GM12872 (cell line): ENCODE data around the gene ACAN.
A peak's percentile ranks its signal among the peaks of the same experiment; 100 is the strongest.

Source experiments
- TF ChIP-seq, protein P1 (sequence below): IDR thresholded peaks from 3 replicates; pipeline ENCODE4 v1.5.1; 2011; ENCODE audit warnings: low read depth, mild to moderate bottlenecking, low read length, moderate library complexity; ENCODE audit not compliant: insufficient read depth

ACAN gene

DNA sequence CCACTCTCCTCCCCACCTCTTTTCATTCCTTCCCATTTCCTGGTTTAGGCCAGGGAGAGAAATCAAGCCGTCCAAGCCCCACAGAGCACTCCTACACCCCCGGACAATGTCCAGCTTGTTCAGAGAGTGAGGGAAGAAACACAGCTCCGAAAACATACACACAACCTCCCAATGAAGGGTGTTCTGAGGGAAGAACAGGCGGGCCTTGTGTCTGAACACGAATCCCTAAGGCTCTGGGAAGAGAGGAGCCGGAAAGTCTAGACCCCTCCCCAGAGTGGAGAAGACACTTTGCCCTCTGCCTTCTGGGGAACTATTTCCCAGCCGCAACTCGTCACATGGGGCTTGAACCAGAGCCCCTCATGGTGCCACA is 30.5 kb downstream of the ACAN start:
- TF ChIP-seq, protein P1, sequence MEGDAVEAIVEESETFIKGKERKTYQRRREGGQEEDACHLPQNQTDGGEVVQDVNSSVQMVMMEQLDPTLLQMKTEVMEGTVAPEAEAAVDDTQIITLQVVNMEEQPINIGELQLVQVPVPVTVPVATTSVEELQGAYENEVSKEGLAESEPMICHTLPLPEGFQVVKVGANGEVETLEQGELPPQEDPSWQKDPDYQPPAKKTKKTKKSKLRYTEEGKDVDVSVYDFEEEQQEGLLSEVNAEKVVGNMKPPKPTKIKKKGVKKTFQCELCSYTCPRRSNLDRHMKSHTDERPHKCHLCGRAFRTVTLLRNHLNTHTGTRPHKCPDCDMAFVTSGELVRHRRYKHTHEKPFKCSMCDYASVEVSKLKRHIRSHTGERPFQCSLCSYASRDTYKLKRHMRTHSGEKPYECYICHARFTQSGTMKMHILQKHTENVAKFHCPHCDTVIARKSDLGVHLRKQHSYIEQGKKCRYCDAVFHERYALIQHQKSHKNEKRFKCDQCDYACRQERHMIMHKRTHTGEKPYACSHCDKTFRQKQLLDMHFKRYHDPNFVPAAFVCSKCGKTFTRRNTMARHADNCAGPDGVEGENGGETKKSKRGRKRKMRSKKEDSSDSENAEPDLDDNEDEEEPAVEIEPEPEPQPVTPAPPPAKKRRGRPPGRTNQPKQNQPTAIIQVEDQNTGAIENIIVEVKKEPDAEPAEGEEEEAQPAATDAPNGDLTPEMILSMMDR = no peak

DNA sequence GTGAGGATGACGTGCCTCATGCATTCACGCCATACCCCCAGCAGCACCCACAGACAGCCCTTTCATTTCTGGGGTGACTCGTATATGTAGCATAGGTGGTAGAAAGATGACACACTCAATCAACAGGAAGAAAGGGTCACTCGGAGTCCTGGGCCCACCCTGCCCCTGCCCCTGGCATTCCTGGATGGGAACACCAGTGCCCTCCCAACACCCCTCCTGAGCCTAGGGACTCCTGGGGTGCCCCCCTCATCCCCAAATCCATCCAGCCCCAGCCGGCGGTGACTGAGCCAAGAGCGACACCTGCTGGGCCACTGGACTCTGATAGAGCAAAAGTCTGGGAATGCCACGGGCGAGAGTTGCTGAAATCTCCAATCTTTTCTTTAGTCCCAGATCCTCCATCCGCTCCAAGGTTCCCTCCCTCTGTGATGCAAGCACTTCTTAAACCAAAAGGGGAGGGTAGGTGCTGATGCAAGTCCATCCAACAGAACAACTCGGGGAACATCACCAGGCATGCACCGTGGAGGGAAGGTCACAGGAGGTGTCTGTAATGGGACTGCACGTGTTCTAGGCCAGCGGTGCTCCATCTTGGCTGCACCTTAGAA is 31.1 kb downstream of the ACAN start:
- TF ChIP-seq, protein P1 = peak; percentile 62

DNA sequence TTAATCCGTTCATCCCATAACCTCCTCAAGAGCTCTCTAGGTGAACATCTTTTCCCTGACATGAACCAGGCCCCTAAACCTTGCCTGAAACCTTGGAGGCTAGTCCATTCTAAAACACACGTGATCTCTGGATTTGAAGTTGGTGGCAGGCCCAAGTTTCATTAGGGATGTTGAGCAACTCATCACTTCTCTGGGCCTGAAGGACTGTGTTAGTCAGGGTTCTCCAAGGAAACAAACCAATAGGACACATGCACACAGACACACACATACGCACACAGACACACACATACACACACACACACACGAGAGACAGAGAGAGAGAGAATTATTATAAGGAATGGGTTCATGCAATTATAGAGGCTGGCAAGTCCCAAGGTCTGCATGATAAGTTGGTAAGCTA is 31.9 kb downstream of the ACAN start:
- TF ChIP-seq, protein P1 = no peak

DNA sequence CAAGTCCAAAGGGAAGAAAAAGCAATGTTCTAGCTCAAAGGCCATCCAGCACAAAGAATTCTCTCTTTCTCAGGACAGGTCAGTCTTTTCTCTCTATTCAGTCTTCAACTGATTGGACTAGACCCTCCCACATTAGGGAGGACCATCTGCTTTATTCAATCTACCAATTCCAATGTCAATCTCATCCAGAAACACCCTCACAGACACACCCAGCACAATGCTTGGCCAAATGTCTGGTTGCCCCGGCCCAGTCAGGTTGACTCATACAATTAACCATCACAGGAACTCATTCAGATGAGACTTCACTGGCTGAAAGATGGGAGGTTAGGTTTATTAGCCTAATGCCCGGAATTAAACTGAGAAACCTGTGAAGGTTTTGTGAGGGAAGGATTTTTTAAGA is 32.4 kb downstream of the ACAN start:
- TF ChIP-seq, protein P1 = no peak

DNA sequence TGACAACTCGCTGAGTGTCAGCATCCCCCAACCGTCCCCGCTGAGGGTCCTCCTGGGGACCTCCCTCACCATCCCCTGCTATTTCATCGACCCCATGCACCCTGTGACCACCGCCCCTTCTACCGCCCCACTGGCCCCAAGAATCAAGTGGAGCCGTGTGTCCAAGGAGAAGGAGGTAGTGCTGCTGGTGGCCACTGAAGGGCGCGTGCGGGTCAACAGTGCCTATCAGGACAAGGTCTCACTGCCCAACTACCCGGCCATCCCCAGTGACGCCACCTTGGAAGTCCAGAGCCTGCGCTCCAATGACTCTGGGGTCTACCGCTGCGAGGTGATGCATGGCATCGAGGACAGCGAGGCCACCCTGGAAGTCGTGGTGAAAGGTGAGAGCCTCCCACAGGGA is 35.4 kb downstream of the ACAN start:
- TF ChIP-seq, protein P1 = no peak

DNA sequence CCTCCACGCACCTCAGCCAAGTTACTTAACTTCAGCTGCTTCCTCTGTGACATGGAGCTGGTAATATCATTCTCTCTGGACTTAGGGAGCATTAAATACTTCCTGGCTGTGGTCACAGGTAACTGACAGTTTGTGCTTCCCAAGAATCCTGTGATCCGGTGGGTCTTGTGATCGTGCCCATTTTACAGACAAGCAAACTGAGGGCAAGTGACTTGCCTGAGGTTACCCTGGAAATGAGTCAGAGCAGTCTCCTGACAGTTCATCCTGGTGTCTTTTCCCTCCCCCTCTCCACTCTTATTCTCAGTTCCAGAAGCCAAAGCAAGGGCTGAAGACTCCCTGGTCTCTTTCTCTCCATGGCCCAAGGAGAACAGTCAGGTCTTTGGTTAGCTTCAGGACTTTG is 35.9 kb downstream of the ACAN start:
- TF ChIP-seq, protein P1 = no peak

DNA sequence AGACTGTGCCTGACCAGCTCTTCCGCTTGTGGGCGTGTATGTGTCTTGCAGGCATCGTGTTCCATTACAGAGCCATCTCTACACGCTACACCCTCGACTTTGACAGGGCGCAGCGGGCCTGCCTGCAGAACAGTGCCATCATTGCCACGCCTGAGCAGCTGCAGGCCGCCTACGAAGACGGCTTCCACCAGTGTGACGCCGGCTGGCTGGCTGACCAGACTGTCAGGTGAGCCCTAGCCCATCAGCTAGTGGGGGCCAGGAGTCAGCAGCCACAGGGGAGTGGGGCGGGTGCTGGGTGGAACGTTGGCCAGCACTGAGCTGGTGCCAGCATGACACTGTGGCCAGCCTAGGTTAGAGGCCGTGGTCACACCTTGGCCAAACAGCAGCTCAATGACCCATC is 36.7 kb downstream of the ACAN start:
- TF ChIP-seq, protein P1 = no peak
